GM23338 (cell line): ENCODE results near the gene GPR141.
A peak's percentile ranks its signal among the peaks of the same experiment; 100 is the strongest.

Source experiments
- CREB1 ChIP-seq: fragments of 250-450 bp; sonication (Bioruptor Pico); IDR thresholded peaks from 2 replicates; pipeline ENCODE4 v1.5.0; 2020; ENCODE audit warnings: low read depth, mild to moderate bottlenecking, moderate library complexity
- ETS1 ChIP-seq: IDR thresholded peaks from 2 replicates; pipeline ENCODE4 v1.6.1; 2016; ENCODE audit warnings: antibody characterized with exemption
- EZH2 ChIP-seq: fragments of 200-600 bp; sonication (generic); IDR thresholded peaks from one replicate; pipeline ENCODE4 v1.8.0; 2017; ENCODE audit warnings: antibody characterized with exemption, mild to moderate bottlenecking, low read depth; ENCODE audit not compliant: unreplicated experiment
- EZH2phosphoT487 ChIP-seq: fragments of 200-600 bp; sonication (generic); IDR thresholded peaks from one replicate; pipeline ENCODE4 v1.8.1; 2018; ENCODE audit warnings: antibody characterized with exemption; ENCODE audit not compliant: unreplicated experiment
- POLR2AphosphoS5 ChIP-seq: IDR thresholded peaks from 2 replicates; pipeline ENCODE4 v1.6.1; 2016; ENCODE audit warnings: antibody characterized with exemption, low read depth
- REST ChIP-seq: IDR thresholded peaks from one replicate; pipeline ENCODE4 v1.6.1; 2018; ENCODE audit warnings: antibody characterized with exemption; ENCODE audit not compliant: unreplicated experiment
- ZNF331 ChIP-seq: fragments of 250-450 bp; sonication (Bioruptor Pico); IDR thresholded peaks from 2 replicates; pipeline ENCODE4 v1.5.0; 2020; ENCODE audit warnings: low read depth, mild to moderate bottlenecking, moderate library complexity
- ZNF462 ChIP-seq: fragments of 250-450 bp; sonication (Bioruptor Pico); IDR thresholded peaks from 2 replicates; pipeline ENCODE4 v1.5.0; 2020; ENCODE audit warnings: mild to moderate bottlenecking, moderate library complexity
- TF ChIP-seq, protein P1 (sequence below), 2 experiments: fragments of 200-600 bp in 1 of 2; sonication (generic) in 1 of 2; conservative IDR thresholded peaks; 2 replicates each; pipeline versions ENCODE4 v1.5.1 to v1.6.1; 2016 to 2017; ENCODE audit warnings: antibody characterized with exemption in 2 of 2, low read depth in 2 of 2, mild to moderate bottlenecking in 2 of 2, moderate library complexity in 1 of 2

DNA sequence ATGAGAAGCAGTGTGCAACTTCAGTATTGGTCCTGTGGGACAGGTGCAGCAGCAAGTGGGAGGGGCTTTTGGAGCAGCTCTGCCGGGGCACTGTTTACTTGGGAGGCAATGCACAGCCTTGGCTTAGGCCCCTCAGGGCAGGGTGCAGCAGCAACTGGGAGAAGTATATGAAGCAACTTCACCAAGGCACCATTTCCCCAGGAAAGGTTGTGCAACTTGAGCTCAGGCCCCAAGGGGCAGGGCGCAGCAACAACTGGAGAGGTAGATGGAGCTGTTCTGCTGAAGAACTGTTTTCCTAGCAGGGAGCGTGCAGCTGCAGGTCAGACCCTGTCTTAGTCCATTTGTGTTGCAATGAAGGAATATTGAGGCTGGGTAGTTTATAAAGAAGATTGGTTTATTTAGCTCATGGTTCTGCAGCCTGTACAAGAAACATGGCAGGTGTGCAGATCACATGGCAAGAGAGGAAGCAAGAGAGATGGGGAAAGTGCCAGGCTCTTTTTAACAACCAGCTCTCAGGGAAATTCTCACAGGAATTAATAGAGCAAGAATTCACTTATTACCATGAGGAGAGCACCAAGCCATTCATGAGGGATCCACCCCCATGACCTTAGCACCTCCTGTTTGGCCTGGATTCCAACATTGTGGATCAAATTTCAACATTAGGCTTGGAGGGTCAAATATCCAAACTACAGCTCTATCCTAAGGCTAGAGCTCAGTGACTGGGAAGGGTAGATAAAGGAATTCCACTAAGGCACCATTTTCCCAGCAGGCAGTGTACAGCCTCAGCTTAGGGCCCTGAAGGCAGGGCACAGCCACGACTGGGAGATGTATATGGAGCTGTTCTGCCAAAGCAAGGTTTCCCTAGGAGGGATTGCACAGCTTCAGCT is 10.9 kb downstream of the GPR141 start:
- TF ChIP-seq, protein P1, sequence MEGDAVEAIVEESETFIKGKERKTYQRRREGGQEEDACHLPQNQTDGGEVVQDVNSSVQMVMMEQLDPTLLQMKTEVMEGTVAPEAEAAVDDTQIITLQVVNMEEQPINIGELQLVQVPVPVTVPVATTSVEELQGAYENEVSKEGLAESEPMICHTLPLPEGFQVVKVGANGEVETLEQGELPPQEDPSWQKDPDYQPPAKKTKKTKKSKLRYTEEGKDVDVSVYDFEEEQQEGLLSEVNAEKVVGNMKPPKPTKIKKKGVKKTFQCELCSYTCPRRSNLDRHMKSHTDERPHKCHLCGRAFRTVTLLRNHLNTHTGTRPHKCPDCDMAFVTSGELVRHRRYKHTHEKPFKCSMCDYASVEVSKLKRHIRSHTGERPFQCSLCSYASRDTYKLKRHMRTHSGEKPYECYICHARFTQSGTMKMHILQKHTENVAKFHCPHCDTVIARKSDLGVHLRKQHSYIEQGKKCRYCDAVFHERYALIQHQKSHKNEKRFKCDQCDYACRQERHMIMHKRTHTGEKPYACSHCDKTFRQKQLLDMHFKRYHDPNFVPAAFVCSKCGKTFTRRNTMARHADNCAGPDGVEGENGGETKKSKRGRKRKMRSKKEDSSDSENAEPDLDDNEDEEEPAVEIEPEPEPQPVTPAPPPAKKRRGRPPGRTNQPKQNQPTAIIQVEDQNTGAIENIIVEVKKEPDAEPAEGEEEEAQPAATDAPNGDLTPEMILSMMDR (conservative IDR thresholded peaks at IDR 0.05; ENCODE audit: low read depth in 2 of 2): peak; percentile 8 to 37; a peak in 2 of 4 replicates
- TF ChIP-seq EZH2 (no peak), REST (no peak), EZH2phosphoT487 (no peak), CREB1 (no peak), ZNF462 (no peak), ZNF331 (CRISPR knock-in tag) (no peak), ETS1 (no peak), POLR2AphosphoS5 (no peak)
